NCI-H748 (cell line): ENCODE results near the gene CFDP1.
A peak's percentile ranks its signal among the peaks of the same experiment; 100 is the strongest.

ENCODE experiments used
- DNase-seq: peaks from one replicate; lab custom pipeline; 2025; ENCODE audit not compliant: unreplicated experiment; lab: John Stamatoyannopoulos, UW

CFDP1 gene

GRCh38 chr16:75256059-75256571, 177.2 kb downstream of the CFDP1 start:
- no peak for DNase-seq

- no peak for DNase-seq
Measured at GRCh38 chr16:75254359-75254837, 178.9 kb downstream of the CFDP1 start.

DNA sequence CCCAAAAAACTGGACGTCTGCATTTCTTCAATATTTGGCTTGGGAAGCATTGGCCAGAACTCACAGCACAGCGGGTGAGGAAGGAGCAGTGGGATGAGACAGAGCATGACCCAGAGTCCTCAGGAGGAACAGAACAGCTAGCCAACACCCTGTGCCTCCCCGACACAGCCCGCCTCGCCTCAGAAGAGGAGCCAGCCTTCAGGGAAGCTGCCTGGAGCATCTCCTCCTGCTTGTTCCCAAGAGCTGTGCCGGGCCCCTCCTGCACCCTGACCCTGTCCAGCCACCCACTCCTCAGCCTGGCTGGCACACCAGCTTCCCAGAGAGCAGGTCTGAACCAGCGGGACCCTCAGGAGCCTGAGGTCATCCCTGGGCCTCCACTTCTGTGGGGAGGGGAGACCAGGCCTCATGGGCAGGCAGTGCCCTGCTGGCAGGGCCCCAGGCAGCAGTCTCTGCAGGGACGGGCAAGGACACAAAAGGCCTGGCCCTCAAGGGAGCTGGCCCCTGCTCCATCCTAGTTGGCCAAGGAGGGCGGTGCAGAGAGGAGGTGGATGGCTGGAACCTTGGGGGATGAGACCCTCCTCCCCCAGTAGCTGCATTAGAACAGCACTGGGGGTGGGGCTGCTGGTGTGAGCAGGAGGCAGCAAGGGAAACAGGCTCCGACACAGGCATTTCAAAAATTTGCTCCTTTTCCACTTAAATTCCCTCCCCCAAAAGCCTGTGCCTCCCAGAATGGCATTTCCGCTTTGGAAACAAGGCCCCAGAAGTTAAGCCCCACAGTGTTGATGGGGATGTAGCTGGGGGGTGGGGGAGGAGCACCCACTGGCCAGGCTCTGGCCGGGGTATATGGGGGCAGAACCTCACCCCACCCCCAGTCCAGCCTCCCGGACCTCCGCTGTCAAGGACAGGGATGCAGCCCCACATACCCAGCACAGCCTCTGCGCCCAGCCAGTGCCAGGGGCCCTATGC, 180.1 kb downstream of the CFDP1 start:
- DNase-seq: no peak

- DNase-seq: no peak
Measured at GRCh38 chr16:75252049-75252864, 181.0 kb downstream of the CFDP1 start.

DNA sequence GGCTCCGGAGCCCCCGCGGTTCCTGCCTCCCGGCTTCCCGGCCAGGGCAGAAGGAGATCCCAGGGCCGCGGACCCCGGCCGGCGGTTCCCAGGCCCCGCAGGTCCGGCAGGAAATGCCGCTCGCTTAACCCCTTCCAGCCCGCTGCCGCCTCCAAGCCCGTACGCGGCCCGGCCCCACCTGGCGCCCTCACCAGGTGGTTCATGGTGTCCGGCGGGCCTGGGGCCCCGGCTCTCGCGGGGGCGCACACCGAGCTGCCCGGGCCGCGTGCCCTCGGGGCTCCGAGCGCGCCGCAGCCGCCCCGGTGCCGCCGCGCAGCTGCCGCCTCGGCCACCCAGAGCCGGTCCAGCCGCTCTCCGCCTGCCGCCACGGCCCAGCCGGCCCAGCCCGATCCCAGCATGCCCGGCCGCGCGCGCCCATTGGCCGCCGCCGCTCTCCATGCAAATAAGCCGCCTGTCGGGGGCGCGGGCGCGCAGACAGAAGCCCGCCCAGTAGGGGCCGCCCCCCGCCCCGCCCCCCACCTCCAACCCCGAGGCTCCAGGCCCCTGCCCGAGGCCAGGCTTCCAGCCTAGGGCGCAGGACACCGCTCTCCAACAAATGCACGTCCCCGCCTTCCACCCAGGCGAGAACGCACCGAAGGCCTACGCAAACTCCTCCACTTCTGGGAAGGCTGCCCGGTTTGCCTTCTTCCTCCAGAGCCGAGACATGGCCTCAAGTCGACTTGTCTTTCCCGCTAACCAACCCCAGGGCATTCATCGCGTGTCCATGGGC, 181.8 kb downstream of the CFDP1 start, which contains the start of gene BCAR1:
Gene BCAR1 (minus strand): TSS at position 345 of the 769 bp plus-strand sequence. CDS start 142 bp downstream, at position 203.
- DNase-seq: peak; percentile 88

- DNase-seq: peak; percentile 25
Measured at GRCh38 chr16:75250809-75251279, 182.5 kb downstream of the CFDP1 start.

GRCh38 chr16:75250089-75250808, 183.1 kb downstream of the CFDP1 start:
- DNase-seq: no peak

- DNase-seq: no peak
Measured at GRCh38 chr16:75249441-75249840, 183.9 kb downstream of the CFDP1 start.

- no peak for DNase-seq
Measured at GRCh38 chr16:75248536-75249380, 184.5 kb downstream of the CFDP1 start.

- DNase-seq: no peak
Measured at GRCh38 chr16:75248142-75248535, 185.2 kb downstream of the CFDP1 start.

DNA sequence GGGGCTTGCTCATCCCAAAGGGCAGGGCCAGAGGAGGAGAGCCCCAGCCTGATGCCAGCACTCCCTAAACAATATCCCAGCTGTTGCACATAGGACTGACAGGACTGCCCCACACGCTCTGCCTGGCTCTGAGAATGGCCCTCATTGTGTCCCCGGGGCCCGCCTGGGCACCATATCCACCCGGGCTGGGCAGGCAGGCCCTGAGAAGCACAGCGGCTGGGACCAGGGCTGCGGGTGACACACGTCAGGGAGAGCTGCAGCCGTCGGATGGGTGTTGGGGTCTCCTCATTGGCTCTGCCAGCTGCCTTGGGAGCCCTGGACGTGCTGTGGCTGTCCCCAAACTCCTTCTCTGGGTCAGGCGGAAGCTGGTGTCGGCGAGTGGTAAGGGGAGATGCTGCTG, 186.1 kb downstream of the CFDP1 start:
- no peak for DNase-seq

DNA sequence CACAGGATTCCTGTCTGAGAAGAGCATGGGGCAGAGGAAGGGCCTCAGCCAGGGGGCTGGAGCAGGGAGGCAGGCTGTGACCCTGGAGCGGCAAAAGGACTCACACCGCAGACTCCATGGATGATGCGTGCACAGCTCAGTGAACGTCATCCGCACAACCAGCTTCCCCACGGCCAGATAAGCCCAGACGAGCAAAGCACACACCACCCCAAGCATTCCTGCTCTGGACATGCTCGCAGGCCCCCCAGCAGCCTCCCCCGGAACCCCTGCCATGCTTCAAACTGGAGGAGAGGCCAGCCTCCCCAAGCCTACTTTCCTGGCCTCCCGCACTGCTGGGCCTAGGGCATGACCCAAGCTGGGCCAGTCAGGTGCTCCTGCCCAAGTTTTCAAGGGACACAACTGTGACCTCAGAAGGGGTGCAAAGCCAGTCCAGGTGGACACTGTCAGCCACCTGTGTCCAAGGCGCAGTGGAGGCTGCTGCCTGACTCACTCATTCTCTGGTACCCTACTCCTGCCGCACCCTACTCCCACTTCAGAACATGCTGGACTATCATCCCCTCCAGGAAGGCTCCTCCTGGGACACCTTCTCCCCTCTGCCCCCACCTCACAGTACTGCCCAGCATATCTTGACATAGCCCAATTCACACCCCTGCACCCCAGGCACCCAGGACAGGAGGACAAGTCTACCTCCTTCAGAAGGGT, 186.6 kb downstream of the CFDP1 start:
- no peak for DNase-seq

DNA sequence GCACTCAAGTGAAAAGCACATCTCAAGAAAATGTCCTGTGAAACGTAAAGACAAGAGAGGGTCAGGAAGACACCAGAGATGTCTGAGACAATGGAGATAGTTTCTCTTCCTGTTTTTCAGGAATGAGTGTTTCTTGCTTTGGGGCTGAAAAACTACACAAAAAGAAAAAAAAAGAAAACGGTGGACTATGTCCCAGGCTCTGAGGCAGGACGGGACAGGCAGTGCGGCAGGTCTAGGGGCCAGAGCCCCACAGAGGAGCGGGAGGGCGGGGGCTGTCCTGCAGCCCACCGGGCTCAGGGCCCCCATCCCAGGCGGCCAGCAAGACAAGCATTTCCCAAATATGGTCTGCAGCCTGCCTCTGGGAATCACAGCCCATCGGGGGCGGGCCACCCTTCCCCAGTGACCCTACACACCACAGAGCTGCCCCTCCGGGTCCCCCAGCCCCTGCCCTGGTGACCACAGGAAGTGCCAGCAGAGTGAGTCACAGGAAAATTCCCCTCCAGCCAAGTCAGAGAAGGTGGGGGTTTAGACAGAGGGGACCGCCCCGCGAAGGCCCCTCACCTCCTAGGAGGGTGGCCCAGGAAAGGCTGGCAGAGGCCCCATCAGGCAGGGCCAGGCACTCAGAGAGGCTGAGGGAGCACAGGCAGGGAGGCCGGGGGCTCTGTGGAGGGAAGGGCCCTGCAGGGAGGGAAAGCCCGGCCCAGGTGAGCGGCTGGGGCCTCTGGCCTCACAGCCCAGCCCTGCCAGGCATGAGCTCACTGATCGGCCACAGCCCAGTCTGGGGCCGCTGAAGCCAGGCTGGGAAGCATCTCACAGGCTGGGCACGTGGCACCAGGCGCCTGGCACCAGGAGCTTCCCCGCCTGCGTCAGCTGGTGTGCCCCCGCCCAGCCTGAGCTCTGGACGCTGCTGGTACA, 188.2 kb downstream of the CFDP1 start:
- no peak for DNase-seq

- no peak for DNase-seq
Measured at GRCh38 chr16:75244225-75244809, 189.0 kb downstream of the CFDP1 start.
